Endothelial cell of umbilical vein (primary cell): ENCODE results near the gene CSF2. TPM values are rescaled to one million over a fixed set of nuclear protein-coding genes. Genes with fewer than 3 reads are reported as not detected.

ENCODE experiments used
- BruUV-seq: library from RNA; stranded (reverse); fragments of 400-500 nt; replicated peaks from 2 replicates; lab custom pipeline; 2021; lab: Mats Ljungman, UMichigan
- CTCF ChIA-PET: fragments of 300-600, 350-600 bp; sonication (Branson Sonifier 250); formaldehyde crosslinking; loops from one replicate; lab custom pipeline; 2021; ENCODE audit warnings: antibody characterized with exemption, inconsistent platforms; lab: Charles Lee
- POLR2A ChIA-PET: fragments of 300-600, 350-600 bp; sonication (Branson Sonifier 250); formaldehyde crosslinking; loops from one replicate; lab custom pipeline; 2021; ENCODE audit warnings: antibody characterized with exemption, inconsistent platforms; lab: Charles Lee
- DNase-seq: peaks from one replicate; pipeline ENCODE4 v3.0.0-alpha.2; 2011; ENCODE audit warnings: low read depth, low spot score
- FAIRE-seq: peaks from 2 replicates; lab custom pipeline; 2011; peaks lifted over from hg19 to GRCh38; lab: Jason Lieb, UNC
- H2AFZ ChIP-seq: 2 replicates; pipeline ENCODE4 v1.6.0; 2012; ENCODE audit warnings: low read depth, low read length, control low read depth, inconsistent platforms
- H3K27ac ChIP-seq: 2 replicates; pipeline ENCODE4 v1.5.1; 2011; ENCODE audit warnings: low read depth, mild to moderate bottlenecking, control low read depth, low read length, moderate library complexity; ENCODE audit not compliant: insufficient read depth
- H3K27me3 ChIP-seq, 2 experiments: 2 replicates each; pipeline versions ENCODE4 v1.6.0 to v1.6.1; 2011; ENCODE audit warnings: low read length in 2 of 2, mixed read lengths in 1 of 2; ENCODE audit not compliant: control insufficient read depth in 2 of 2, insufficient read depth in 2 of 2
- H3K36me3 ChIP-seq, 2 experiments: 2 replicates in 1 of 2; 3 replicates in 1 of 2; pipeline ENCODE4 v1.5.1; 2011; ENCODE audit warnings: low read length in 2 of 2, mild to moderate bottlenecking in 1 of 2, moderate library complexity in 1 of 2; ENCODE audit not compliant: control insufficient read depth in 2 of 2, insufficient read depth in 2 of 2; ENCODE audit errors: extremely low read depth in 1 of 2
- H3K4me1 ChIP-seq: 3 replicates; pipeline ENCODE4 v1.5.1; 2011; ENCODE audit warnings: mild to moderate bottlenecking, low read length; ENCODE audit not compliant: control insufficient read depth, insufficient read depth; ENCODE audit errors: extremely low read depth
- H3K4me2 ChIP-seq: 2 replicates; pipeline ENCODE4 v1.6.1; 2011; ENCODE audit warnings: low read length, control low read depth, mixed read lengths; ENCODE audit not compliant: insufficient read depth
- H3K4me3 ChIP-seq, 3 experiments: fragments of 200-600 bp in 1 of 3; sonication (generic), shearing (Covaris generic) in 1 of 3; replicated peaks in 1 of 3; 2 replicates each; pipeline ENCODE4 v1.5.1; 2011 to 2016; ENCODE audit warnings: control low read depth in 3 of 3, low read length in 3 of 3, mild to moderate bottlenecking in 2 of 3, inconsistent platforms in 1 of 3, low read depth in 1 of 3, moderate library complexity in 1 of 3; ENCODE audit not compliant: insufficient read depth in 1 of 3
- H3K79me2 ChIP-seq: 2 replicates; pipeline ENCODE4 v1.6.0; 2012; ENCODE audit warnings: low read length, inconsistent platforms; ENCODE audit not compliant: control insufficient read depth, insufficient read depth
- H3K9ac ChIP-seq: replicated peaks from 2 replicates; pipeline ENCODE3; 2011; ENCODE audit warnings: low read length, control low read depth; ENCODE audit not compliant: insufficient read depth; ENCODE audit errors: extremely low read depth
- H3K9me1 ChIP-seq: replicated peaks from 3 replicates; pipeline ENCODE4 v1.6.0; 2011; ENCODE audit warnings: mild to moderate bottlenecking, low read length; ENCODE audit not compliant: control insufficient read depth, insufficient read depth; ENCODE audit errors: extremely low read depth
- H3K9me3 ChIP-seq: replicated peaks from 2 replicates; pipeline ENCODE4 v1.5.1; 2012; ENCODE audit warnings: low read length, inconsistent platforms; ENCODE audit not compliant: control insufficient read depth, insufficient read depth
- H4K20me1 ChIP-seq: replicated peaks from 2 replicates; pipeline ENCODE3; 2011; ENCODE audit warnings: mild to moderate bottlenecking, low read length; ENCODE audit not compliant: control insufficient read depth, insufficient read depth; ENCODE audit errors: extremely low read depth
- EZH2 ChIP-seq: IDR thresholded peaks from 2 replicates; pipeline ENCODE4 v1.6.1; 2012; ENCODE audit warnings: borderline replicate concordance, low read depth, mild to moderate bottlenecking, moderate library complexity, low read length, inconsistent platforms; ENCODE audit not compliant: severe bottlenecking
- FOS ChIP-seq: IDR thresholded peaks from 2 replicates; pipeline ENCODE4 v1.6.1; 2011; ENCODE audit warnings: mild to moderate bottlenecking, low read length, moderate library complexity, borderline replicate concordance; ENCODE audit not compliant: insufficient read depth
- GATA2 ChIP-seq: IDR thresholded peaks from 2 replicates; pipeline ENCODE4 v1.7.0; 2011; ENCODE audit warnings: low read depth, mild to moderate bottlenecking, moderate library complexity, mixed read lengths, low read length; ENCODE audit not compliant: insufficient read length, insufficient read depth
- JUN ChIP-seq: IDR thresholded peaks from 2 replicates; pipeline ENCODE4 v1.6.1; 2011; ENCODE audit warnings: borderline replicate concordance, low read depth; ENCODE audit not compliant: insufficient read length, insufficient read depth
- MAX ChIP-seq: IDR thresholded peaks from 2 replicates; pipeline ENCODE4 v1.6.1; 2011; ENCODE audit not compliant: insufficient read depth, insufficient read length
- MYC ChIP-seq: IDR thresholded peaks from one replicate; pipeline ENCODE4 v1.6.1; 2011; ENCODE audit warnings: mild to moderate bottlenecking, low read depth, low read length
- POLR2A ChIP-seq: IDR thresholded peaks from 2 replicates; pipeline ENCODE4 v1.6.1; 2012; ENCODE audit warnings: low read depth, mild to moderate bottlenecking, control low read depth, low read length
- POLR2AphosphoS5 ChIP-seq: IDR thresholded peaks from 2 replicates; pipeline ENCODE4 v1.6.1; 2012; ENCODE audit warnings: low read depth, mild to moderate bottlenecking, control low read depth, low read length, moderate library complexity; ENCODE audit not compliant: insufficient read depth
- dilution Hi-C: fragments of 300-500 bp; cut with MboI; formaldehyde crosslinking; loops from one replicate; pipeline ENCODE4 v1.15.0; 2019; ENCODE audit warnings: low sequenced_read_pairs; ENCODE audit not compliant: extremely low pct_ligation_motif_present
- intact Hi-C: fragments of 100-400 bp; cut with micrococcal nuclease; formaldehyde crosslinking; loops from one replicate; pipeline ENCODE4 v1.10.0; 2022
- polyA plus RNA-seq, 4 experiments: library from polyadenylated mRNA; depleted of rRNA in 3 of 4; stranded (reverse) in 3 of 4; unstranded in 1 of 4; fragments of >200 nt; gene quantifications; 2 replicates each; pipeline versions ENCODE4 v1.2.1 to v1.2.3, GENCODE V29; 2011 to 2012; ENCODE audit warnings: missing spikeins in 1 of 4
- total RNA-seq: library from RNA; stranded (reverse); gene quantifications from 2 replicates; pipeline ENCODE4 v1.2.3, GENCODE V29; 2021
- TF ChIP-seq, protein P1 (sequence below), 2 donors: IDR thresholded peaks; 1 replicate in 1 of 2; 2 replicates in 1 of 2; pipeline ENCODE4 v1.5.1; 2011; ENCODE audit warnings: low read length in 2 of 2, mild to moderate bottlenecking in 2 of 2, moderate library complexity in 2 of 2, control low read depth in 1 of 2, inconsistent platforms in 1 of 2, low read depth in 1 of 2; ENCODE audit not compliant: insufficient read depth in 1 of 2; ENCODE audit errors: extremely low read depth in 1 of 2

The CSF2 gene
- total and polyA plus RNA-seq, 2 donors (not counting 3 experiments of a cell fraction or from before 2014, with no cell fraction given) = not detected

DNA sequence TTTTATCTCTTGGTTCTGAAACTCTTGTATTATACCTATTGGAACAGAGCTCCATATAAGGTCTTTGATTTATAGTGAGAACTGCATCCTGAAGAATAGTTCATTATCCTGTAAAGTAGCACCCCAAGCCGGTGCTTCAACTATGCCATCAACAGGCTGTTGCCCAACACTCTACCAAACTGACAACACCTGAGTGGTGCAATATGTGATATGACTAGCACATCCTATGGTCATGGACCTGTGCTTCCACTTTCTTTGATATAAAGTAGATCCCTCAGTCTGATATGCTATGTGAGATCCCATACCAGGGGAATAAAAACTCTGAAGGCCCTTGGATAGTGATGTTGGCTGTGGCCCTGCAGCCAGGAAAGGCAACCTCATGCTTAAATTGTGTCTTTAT is 15.8 kb downstream of the CSF2 start:
- H3K27ac ChIP-seq = no peak overlapping the region
- H2AFZ ChIP-seq = no peak overlapping the region
- H4K20me1 ChIP-seq = no peaks in the 10 kb centered on the region
- no peaks in the 10 kb centered on the region for H3K9me3 ChIP-seq
- H3K36me3 ChIP-seq = no peaks in the 10 kb centered on the region
- ChIA-PET POLR2A (no interaction called here), CTCF (interaction anchor here (2.3 kb wide), 1 partner anchor 45 kb away, joined by 5 read pairs; no protein-coding TSS in a partner anchor)
- intact Hi-C loops (loop anchor here (5.0 kb wide), 2 partner anchors 93 to 173 kb away; no protein-coding TSS in a partner anchor), dilution Hi-C loops (no loop called here)
- H3K4me1 ChIP-seq = peaks cover 28% of the 10 kb centered on the region
- no peaks in the 10 kb centered on the region for H3K27me3 ChIP-seq
- FAIRE-seq (no peak), DNase-seq (no peak)
- no TSS peak for BruUV-seq
- H3K9me1 ChIP-seq = no peaks in the 10 kb centered on the region
- no peak overlapping the region for H3K4me3 ChIP-seq
- H3K9ac ChIP-seq = no peak overlapping the region
- TF ChIP-seq MAX (no peak), MYC (no peak), POLR2A (no peak), GATA2 (no peak), POLR2AphosphoS5 (no peak), JUN (no peak), EZH2 (no peak), FOS (no peak)
- TF ChIP-seq, protein P1, sequence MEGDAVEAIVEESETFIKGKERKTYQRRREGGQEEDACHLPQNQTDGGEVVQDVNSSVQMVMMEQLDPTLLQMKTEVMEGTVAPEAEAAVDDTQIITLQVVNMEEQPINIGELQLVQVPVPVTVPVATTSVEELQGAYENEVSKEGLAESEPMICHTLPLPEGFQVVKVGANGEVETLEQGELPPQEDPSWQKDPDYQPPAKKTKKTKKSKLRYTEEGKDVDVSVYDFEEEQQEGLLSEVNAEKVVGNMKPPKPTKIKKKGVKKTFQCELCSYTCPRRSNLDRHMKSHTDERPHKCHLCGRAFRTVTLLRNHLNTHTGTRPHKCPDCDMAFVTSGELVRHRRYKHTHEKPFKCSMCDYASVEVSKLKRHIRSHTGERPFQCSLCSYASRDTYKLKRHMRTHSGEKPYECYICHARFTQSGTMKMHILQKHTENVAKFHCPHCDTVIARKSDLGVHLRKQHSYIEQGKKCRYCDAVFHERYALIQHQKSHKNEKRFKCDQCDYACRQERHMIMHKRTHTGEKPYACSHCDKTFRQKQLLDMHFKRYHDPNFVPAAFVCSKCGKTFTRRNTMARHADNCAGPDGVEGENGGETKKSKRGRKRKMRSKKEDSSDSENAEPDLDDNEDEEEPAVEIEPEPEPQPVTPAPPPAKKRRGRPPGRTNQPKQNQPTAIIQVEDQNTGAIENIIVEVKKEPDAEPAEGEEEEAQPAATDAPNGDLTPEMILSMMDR (IDR thresholded peaks at IDR 0.05; ENCODE audit: extremely low read depth in 1 of 2, insufficient read depth in 1 of 2, low read depth in 1 of 2, low read length in 2 of 2) = no peak
- no peaks in the 10 kb centered on the region for H3K79me2 ChIP-seq
- no peak overlapping the region for H3K4me2 ChIP-seq
